Measurements from ENCODE around the gene CAMK2G.
A peak's percentile ranks its signal among the peaks of the same experiment; 100 is the strongest.
"Not testable (repeated sequence)": the region's sequence is repeated elsewhere in the genome, so short reads cannot be mapped to it uniquely, and the experiment has no call there.

The CAMK2G gene

DNA sequence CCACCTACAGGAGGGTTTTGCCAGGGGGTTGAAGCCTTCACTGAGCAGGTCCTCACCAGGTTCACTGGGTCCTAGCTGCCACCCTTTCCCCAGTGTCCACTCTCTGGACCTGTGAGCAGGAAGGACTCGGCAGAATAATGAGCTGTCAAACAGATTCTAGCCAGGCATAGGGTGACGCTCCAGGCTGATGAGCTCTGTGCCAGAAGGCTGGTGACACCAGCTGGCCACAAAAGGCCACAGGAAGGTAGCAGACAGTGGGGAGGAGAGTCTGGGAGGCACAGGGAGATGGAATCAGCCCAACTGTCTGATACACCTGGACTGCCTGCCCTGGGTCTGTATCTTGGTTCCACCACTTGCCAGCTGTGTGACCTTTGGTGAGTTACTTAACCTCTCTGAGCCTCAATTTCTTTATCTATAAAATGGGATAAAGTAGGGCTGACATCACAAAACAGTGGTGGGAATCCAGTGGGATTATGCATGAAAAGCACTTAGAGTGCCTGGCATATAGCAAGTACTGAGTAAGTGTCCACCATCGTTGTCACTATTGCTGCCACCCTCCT lies 36.3 kb downstream of the CAMK2G start:
- no peak for DNase-seq

DNA sequence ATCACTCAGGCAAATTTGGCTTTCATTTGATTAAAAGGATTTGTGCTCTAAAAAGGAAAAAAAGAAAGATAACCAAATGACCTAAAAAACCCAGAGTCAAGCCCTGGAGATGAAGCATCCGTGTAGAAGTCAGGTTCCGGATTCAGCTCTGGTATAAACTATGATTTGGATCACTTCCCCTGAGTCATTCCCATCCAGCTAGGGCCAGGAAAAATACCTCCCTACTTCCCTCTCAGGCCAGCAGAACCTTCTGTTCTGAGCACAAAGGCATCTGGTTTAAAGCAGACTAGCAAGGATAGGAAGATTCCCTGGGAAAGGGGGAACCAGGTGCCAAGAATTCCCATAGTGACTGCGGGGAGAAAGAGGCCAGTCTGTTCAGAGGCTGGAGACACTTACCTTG lies 37.3 kb downstream of the CAMK2G start:
- no peak for DNase-seq

GRCh38 chr10:73836427-73836980 lies 37.9 kb downstream of the CAMK2G start:
- no peak for DNase-seq

- not testable (repeated sequence) for DNase-seq
Observed at GRCh38 chr10:73829090-73829489, 45.3 kb downstream of the CAMK2G start.

GRCh38 chr10:73828161-73828560 lies 46.2 kb downstream of the CAMK2G start:
- no peak for DNase-seq

- no peak for DNase-seq
Observed at GRCh38 chr10:73827346-73828089, 46.8 kb downstream of the CAMK2G start.

- DNase-seq: no peak
Observed at GRCh38 chr10:73824146-73824725, 50.1 kb downstream of the CAMK2G start.

- DNase-seq: no peak
Observed at GRCh38 chr10:73823391-73823790, 51.0 kb downstream of the CAMK2G start.

DNA sequence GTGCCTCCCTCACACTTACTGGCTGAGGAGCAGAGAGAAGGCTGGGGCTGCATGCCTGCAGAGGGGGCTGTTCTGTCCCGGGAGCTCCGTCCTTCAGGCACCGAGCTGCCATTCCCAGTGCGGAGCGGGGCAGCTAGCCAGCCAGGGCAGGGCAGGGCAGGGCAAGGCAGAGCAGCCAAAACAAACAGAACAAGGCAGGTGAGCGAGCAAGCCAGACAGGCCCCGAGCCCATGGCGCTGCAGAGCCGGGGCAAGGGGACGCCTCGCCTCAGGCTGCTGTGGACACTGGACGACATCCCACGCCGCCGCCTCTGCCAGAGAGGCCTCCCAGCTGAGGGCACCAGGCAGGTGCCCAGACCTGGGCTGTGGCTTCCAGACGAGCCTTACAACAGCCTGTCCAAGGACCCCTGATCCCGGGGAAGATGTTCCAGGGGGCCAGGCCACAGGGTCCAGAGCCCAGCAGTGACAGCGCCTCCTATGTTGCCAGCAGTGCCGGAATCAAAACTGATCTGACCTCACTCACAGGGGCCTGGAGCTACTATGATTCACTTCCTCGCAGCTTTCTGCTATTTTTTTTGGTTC lies 54.8 kb downstream of the CAMK2G start:
- no peak for DNase-seq

GRCh38 chr10:73819081-73819480 lies 55.3 kb downstream of the CAMK2G start:
- no peak for DNase-seq

DNA sequence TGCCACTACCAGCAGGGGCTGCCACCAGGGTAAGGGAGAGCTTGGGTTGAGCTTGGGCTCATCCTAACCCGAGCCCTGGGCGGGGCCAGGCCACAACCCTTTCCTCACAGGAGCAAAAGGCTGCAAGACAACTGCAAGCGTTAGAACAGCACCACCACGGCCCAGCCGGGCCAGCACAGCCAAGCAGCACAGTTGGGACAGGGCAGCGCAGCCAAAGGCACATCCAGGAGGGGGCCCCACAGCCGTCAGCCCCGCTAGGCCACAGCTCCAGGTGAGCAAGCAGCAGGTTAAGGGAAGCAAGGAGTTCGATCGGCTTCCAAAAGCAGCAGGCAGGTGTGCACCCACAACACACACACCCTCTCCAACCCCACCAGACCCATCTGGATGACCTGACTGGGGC lies 56.0 kb downstream of the CAMK2G start:
- no peak for DNase-seq

DNA sequence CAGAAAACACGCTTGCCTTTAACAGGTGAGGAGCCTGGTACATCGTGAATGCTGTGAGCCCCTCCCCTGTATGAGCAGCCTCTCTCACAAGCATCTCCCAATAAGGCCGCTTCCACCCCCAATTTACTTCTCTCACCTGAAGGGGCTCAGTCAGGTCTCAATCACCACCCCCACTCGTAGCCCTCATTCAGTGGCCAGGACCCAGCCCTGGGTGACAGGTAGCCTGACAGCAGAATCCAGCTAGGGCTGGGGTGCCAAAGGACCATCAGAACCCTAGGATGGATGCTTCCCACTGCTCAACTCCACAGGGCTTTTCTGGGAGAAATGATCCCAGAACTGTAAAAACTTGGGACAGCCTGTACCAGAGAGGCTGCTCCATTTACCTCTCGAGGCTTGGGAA lies 56.5 kb downstream of the CAMK2G start:
- DNase-seq: no peak

DNA sequence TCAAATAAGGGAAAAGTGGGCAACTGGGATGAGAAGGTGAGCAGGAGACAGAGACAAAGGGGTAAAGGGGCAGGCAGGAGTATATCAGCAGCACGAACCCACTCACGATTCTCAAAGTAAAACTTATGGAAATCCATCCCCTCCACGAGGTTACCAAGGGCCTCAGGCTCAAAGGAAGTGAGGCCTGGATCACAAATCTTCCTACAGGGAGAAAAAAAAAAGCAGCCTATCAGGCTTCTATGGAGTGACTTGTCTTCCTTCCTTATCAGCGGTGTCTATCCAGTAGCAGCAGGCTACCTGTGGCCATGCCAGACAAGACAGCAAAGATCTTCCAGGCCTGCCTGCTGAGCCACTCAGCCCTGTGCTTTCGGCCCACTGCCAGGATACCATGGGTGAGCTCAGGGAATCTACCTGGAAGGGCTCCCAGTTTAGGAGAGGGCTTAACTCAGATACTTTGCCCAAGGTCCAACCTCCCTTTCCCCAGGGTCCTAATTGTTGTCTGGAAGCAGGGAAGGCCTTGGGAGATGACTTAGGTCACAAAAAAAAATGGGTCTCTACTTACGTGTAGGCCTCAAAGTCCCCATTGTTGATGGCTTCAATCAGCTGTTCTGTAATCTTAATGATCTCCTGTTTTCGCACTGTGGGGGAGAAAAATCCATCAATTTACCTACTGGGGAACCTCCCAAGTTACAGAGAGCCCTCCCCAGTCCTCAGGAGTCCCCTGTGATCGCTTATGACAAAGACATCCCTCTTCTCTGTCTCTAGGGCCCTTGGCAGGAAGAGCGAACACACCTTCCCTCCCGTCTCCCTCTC lies 57.2 kb downstream of the CAMK2G start:
- no peak for DNase-seq

GRCh38 chr10:73815719-73816030 lies 58.7 kb downstream of the CAMK2G start:
- DNase-seq: no peak

DNA sequence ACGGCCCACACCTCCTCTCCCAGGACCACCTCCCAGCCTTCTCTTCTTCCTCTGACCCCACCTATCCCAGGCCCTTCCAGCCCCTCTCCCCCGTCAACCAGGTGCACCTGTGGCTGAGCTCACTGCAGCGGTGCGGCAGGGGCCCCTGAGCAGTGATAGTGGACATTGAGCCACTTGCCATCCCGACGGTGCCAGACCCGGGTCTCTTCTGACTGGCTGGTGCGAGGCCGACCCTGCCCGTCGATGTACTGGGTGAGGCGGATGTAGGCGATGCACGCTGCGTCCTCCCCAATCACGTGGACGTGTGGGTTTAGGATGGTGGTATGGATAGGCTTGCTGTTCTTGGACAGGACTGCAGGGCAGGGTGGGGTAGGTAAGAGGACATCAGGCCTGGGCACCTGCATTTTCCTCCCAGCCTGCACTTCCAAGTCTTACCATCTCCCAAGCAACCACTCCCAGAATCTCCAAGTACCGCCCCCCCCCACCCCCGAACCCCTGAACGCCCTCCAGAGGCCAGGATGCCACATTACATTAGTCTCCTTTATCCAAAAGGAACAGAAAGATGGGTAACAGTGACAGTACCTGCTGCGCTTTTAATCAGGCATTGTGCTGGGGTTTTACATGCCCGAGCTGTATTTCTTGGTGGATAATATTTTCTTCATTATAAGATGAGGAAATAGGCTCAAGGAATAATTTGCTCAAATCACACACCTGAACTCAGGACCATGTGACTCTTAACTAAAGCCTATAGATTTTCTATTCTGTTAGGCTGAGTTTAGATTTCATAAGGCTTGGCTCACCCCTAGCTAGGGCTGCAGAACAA lies 59.2 kb downstream of the CAMK2G start:
- no peak for DNase-seq

DNA sequence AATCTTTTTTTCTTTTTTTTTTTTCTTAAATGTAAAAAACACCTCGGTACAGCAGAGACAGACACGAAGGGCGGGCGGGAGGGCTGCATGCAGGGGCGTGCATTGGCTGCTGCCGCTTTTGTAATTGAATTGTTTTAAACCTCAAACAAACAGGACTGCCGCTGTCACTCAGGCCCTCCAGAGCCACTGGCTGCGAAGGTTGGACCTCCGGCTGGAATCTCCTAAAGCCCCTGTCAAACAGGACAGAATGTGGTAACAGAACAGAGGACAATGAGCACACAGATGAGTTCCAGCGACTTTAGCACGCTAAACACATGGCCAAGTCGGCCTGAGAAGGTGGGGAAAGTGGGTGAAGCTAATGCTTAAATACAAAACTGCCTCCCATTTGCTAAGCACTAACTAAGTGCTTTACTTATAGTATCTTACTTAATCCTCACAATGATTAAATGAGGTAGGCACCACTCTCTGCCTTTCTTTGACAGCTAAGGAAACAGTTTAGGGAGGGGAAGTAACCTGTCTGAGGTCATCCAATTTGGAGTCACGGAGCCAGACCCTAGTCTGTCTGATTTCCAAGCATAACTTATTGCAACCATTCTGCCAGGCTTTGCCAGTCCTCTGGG lies 60.0 kb downstream of the CAMK2G start:
- DNase-seq: no peak

- DNase-seq: no peak
Observed at GRCh38 chr10:73813333-73813732, 61.0 kb downstream of the CAMK2G start.

- no peak for DNase-seq
Observed at GRCh38 chr10:73812657-73813056, 61.7 kb downstream of the CAMK2G start.

DNA sequence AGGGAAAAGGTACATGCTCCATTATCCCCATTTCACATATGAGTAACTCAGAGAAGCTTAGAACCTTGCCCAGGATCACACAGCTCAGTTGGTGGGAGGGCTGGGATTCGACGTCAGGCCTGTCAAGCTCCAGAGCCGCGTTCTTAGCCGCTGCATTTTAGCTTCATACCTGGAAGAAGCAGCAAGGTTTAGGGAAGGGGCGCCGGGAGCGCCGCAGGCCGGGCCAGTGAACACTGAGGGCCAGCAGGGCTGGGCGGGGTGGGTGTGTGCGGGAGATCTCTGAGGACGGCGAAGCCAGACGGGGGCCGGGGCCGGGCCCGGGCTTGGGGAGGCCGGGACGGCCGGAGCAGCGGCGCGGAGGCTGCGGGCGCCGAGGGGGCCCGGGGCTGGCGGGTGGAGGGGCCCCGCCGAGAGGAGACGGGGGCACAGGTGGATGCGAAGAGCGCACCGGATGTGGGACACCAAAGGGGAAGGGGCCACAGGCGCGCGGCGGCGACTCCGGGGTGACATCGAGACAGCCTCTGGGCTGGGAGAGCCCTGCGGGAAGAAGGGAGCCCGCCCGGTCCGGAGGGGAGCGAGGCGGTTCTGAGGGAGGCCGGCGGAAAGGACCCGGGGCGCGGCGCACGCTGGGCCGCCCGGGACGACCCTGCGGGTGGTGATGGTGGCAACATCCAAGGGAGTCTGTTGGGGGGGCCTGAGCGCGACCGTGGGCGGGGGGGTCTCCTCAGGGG lies 63.5 kb downstream of the CAMK2G start:
- peak in 2 of 4 experiments; percentile 63 to 65 for DNase-seq

DNA sequence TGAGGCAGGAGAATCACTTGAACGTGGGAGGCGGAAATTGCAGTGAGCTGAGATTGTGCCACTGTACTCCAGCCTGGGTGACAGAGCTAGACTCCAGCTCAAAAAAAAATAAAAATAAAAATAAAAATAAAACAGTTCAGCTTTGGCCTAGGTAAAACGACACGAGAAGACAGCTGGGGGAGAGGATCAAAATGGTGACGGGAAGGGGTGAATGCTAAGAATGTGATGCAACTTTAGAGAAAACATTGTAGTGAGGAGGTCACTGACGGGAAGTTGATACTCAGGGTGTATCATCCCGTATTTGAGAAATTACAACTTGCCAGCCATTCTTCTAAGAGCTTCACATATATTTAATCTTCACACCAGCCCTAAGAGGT lies 64.0 kb downstream of the CAMK2G start:
- DNase-seq: no peak

All from activated naive CD4-positive, alpha-beta T cell (primary cell).